Gastrocnemius medialis (tissue), 4 donors: ENCODE data around the gene CDH18.

Experiments used
- CTCF ChIP-seq, 5 experiments: fragments of 450-650 bp in 3 of 5; fragments of 200-600 bp in 2 of 5; sonication (generic) in 2 of 5; IDR thresholded peaks in 4 of 5; conservative IDR thresholded peaks in 1 of 5; 1 replicate in 4 of 5; 2 replicates in 1 of 5; pipeline ENCODE4 v1.5.1; 2016 to 2019; ENCODE audit warnings: antibody characterized with exemption in 5 of 5, mild to moderate bottlenecking in 3 of 5, moderate library complexity in 3 of 5
- POLR2A ChIP-seq, 2 donors: fragments of 450-650 bp; IDR thresholded peaks; one replicate each; pipeline ENCODE4 v1.6.1; 2017; ENCODE audit warnings: antibody characterized with exemption in 2 of 2, mild to moderate bottlenecking in 2 of 2, moderate library complexity in 2 of 2

GRCh38 chr5:20030125-20030524 lies 42.1 kb upstream of the CDH18 start:
- no peak for TF ChIP-seq POLR2A (IDR thresholded peaks at IDR 0.05)
- TF ChIP-seq CTCF (IDR thresholded peaks at IDR 0.05 in 4 of 5, conservative IDR thresholded peaks at IDR 0.05 in 1 of 5), result no peak
